ENCODE data around the gene HCN2.

Gene HCN2

GRCh38 chr19:658916-659839 is 69.5 kb downstream of the HCN2 start:
- DNase-seq, result peak; percentile 36

DNA sequence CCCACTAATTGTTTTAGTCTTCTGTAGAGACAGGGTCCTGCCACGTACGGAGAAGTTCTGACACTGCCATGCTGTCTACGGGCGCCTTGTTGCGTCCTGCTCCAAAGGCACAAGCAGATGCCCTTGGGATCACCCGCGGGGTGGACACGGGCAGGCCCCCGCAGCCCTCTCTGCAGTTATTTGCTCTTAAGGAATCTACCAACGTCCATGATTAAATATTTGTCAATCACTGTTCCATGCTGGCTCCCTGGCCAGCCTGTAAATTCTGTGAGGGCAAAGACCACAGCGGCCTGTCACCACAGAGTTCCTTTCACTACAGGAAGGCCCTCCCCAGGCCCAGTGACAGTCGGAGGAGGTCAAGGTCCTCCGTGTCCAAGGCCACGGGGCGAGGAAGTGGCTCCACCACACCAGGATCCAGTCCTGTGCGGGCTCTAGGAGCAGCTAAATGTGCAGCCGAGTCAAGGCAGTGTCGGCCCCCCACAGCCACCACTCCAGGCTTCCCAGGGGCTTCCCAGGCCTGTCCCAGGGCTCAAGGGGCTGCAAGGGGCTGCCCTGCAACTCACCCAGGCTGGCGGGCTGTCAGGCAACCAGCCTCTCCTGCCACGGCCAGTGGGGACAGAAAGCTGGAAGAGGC is 71.2 kb downstream of the HCN2 start:
- DNase-seq, result no peak

DNA sequence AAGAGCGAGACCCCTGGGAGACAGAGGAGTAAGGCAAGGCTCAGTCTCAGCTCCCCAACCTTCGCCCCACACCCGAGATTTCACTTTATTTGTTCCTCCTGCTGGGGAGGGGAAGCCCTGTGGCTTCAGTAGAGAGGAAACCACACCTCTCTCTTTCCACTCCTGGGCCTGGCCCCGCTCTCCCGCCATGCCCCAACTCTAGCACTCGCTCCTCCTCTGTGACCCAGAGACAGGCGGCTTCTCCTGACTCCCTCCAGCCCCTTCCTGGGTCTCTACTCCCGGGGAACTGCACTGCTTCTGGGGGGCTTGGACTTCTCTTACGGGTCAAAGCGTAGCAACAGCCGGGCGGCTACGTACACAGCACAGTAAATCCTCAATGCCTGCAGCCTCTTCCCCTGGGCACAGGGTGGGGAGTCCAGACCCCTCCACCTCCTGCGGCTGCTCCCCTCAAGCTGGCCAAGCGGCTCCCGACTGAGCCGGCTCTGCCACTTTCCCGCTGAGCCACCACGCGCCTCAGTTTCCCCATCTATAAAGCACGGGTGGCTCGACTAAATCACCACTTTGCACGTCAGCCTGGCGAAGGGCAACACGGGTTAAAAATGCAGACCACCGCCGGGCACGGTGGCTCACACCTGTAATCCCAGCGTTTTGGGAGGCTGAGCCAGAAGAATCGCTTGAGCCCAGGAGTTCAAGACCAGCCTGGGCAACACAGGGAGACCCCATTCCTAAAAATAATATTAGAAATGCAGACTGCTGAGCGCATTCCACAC is 71.9 kb downstream of the HCN2 start:
- peak; percentile 76 for DNase-seq

DNA sequence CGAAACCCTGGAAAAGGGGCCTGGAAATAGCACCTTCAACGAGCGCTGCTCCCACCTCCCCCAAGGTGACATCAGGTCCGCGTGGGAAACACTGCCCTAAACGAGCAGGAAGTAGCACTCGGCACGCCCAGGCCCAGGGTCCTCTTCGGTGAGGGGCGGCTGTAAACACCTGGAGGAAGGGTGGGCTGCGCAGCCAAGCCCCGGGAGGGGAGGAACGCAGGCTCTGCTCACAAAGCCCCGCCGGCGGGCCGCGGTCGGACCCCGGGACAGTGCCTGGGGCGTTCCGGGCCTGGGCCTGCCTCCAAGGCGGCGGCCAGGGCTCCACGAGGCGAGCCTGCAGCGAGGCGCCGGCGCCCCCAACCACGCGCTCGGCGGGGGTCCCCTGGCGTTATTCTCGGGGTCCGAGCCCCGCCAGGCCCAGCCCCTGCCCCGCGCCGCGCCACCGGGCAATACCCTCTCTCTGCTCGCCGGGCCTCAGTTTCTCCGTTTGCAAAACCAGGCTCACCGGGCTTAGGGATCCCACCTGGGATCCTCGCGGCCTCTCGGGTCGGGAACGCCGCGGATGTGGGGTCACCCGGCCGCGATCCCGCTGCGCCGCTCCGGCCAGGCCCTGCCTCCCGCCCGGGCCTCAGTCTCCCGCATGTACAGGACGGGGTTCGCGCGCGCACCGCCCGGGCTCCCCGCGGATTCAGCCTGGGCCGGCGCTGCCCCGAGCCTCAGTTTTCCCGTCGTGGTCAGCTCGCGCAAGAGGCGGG is 72.7 kb downstream of the HCN2 start:
- peak; percentile 80 for DNase-seq

DNA sequence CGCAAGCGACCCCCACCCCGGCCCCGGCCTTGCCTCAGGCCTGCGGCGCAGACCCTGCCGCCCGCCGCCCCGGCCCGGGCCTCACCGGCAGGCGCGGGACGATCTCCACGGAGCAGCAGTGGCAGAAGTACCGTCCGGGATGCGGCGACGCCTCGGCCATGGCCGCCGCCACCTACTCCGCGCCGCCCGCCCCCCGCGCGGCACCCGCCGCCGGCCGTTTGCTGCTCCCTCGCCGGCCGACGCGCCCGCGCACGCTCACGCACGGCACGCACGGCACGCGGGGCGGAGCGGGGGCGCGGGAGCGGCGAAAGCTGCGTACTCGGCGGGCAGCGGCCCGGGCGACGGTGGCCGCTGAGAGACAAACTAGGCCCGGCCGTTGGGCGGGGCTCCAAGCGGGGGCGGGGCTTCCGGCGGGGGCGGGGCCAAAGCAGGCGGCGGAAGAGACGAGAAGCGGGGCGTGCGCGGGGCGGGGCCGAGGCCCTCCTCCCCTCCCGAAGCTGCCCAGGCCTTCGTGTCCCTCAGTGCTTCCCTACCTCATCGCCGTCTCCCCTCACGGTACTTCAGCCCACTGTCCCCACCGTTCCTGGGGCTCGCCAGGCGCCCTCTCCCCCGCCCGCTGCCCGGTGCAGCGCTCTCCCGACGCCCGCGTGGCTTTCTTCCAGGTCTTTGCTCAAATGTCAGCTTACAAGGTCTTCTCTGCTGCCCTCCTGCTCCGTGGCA is 73.4 kb downstream of the HCN2 start, which contains the start of gene RNF126:
Gene RNF126, minus strand, starts transcription at position 253 of the 720 bp plus-strand sequence. Its CDS starts 93 bp downstream, at position 160.
- DNase-seq, result peak; percentile 93

GRCh38 chr19:663682-664117 is 74.0 kb downstream of the HCN2 start:
- DNase-seq, result peak; percentile 22

DNA sequence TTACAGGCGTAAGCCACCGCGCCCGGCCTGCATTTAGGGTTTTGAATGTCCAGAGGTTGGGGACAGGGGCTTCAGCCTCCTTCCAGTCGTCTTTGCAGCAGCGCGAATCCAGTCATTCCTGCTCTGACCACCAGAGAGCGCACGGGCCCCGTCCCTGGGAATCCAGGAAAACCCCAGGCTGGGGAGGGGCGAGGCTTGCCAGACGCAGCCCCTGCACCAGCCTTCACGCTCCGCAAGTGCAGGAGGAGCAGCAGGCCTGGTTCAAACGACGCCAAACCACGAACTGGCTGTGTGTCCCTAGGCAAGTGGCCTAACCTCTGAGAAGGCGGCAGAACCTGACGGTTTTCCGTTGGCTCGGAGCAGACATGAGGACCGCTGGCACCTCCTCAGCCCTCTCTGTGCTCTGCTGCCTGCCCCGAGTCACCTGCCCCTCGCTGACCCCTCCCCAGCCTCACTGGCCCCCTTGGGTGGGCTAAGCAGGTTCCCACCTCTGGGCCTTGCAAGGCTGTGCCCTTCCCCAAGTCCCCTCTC is 75.3 kb downstream of the HCN2 start:
- peak; percentile 90 for DNase-seq

All from activated CD4-positive, alpha-beta T cell treated with anti-CD3 and anti-CD28 coated beads for 48 hours (primary cell).